T-helper 22 cell (primary cell): ENCODE measurements around the gene USP49.

Experiments
- DNase-seq: peaks from one replicate; pipeline ENCODE4 v3.0.0-alpha.2; 2020; ENCODE audit warnings: low read depth

The USP49 gene

DNA sequence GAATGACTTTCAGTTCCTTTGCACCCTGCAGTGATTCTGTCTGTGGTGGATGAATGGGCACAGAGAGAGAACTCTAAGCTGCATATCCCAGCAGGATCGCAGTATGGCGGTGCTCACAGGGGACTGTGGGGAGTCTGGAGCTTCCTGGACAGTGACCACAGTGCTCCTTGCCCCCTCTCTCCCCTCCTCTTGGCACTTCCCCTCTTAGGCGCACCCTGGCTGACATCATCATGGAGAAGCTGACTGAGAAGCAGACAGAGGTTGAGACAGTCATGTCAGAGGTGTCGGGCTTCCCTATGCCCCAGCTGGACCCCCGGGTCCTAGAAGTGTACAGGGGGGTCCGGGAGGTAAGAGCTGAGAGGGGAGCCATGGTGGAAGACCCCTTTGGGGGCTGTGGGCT lies 34.7 kb upstream of the USP49 start:
- no peak for DNase-seq

DNA sequence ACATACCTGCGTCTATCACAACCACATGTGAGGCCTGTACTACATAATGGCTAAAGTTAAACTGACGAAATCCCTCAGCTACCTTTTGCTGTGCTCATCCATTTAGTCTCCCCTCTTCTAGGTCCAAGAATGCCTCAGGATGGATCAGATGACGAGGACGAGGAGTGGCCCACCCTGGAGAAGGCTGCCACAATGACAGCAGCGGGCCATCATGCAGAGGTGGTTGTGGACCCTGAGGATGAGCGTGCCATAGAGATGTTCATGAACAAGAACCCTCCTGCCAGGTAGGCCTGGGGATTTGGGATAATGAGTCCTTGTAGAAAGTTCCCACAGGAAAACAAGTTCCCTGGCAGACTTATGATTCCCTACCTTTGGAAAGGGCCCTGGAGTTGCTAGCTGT lies 32.1 kb upstream of the USP49 start:
- DNase-seq = no peak

DNA sequence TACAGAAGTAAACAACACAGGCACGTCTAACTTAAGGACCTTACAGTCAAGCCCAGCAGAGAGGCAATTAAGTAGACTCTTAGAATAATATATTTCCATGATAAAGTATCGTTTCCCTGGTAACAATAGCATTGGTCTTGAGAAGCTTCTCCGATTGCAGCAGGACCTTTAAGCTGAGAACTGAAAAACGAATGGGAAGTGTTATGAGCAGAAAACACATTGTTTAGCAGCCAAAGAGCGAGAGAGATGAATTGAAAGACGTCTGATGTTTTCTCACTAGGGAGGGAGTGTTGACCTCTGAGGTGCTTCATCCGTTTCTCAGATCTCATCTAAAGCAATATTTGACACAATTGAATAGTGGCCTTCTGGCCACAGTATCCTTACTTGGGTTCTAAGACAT lies 27.0 kb upstream of the USP49 start:
- DNase-seq = no peak

DNA sequence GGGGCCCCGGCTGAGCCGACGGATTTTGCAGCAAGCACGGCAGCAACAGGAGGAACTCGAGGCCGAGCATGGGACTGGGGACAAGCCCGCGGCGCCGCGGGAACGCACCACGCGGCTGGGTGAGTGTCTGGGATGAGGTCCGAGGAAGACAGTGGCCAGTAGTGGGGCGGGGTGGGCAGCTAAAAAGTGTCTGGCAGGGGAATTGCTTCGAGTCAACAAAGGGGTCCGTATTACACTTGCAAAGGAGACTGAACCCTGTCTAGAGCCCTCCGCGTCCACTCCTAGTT lies 26.5 kb upstream of the USP49 start:
- no peak for DNase-seq

DNA sequence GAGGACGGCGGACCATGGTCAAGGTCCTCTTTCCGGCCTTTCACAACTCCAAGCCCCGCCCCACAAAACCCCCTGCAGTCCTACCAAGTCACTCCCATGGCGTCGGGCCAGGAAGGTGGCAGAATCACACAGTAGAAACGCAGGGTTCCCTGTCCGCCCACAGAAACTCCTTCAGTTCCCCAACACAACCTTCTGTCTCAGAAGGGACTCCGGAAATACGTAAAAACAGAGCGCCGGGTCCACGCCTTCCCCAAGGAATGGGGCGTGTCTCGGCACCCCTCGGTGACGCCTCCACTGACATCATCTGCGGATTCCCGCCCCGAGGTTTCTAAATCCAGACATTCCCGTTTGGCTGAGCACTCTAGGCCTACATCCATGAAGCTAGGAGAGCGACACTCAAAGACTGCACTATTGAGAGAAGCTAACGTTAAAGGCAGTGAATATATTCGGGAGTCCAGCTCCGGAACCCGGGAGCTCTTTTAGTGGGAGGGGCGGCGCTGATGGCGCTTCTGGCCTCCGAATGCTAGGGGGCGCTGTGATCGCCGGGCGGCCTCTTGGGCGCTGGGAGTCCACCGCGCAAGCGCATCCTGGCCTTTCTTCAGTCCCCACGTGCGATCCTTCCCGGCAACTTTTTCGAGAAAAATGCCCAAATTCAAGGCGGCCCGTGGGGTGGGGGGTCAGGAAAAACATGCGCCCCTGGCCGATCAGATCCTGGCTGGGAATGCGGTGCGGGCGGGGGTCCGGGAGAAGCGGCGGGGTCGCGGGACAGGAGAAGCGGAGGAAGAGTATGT lies 25.9 kb upstream of the USP49 start, which contains the start of the genes BYSL and MED20:
TSS of gene BYSL (plus strand) at position 579 of the 791 bp plus-strand sequence. CDS start at position 643, 64 bp downstream.
TSS of gene MED20 (minus strand) at position 219 of the 791 bp plus-strand sequence. CDS start at position 98, 121 bp downstream.
- DNase-seq = peak; percentile 87

DNA sequence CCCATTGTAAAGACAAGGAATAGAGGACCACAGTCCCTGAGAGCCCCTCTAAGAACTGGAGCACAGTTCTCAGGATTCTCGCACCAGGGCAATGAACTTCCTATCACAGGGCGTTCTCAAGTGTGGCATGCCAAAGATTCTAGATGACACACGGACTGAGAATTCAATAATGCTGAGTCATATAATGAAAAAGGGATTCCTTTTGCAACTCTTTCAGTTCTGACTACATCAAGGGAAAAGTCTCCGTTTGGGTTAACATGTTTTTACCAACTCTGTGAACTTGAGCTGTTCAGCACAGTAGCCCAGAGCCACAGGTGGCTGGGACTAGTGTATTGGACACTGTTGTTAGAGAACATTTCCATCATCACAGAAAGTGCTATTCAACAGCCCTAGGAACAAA lies 22.4 kb upstream of the USP49 start:
- no peak for DNase-seq

DNA sequence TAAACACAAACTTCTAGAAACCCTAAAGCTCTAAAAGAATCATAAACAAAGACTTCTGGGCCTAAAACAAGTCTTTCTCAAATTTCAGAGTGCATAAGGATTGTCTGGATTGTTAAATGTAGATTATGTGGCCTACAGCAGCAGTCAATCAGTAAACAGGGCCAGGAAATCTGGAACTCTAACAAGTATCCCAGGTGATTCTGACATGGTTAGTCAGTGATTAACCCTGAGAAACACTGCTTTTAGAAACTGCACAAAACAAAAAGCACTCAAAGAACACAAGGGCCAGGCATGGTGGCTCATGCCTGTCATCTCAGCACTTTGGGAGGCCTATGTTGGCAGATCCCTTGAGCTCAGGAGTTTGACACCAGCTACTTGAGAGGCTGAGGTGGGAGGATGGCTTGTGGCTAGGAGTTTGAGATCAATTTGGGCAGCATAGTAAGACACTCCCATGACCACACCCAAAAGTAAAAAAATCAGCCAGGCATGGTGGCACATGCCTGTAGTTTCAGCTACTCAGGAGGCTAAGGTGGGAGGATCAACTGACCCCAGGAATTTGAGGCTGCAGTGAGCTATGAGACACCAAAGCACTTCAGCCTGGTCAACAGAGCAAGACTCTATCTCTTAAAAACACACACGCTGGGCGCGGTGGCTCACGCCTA lies 19.8 kb upstream of the USP49 start:
- DNase-seq = no peak

DNA sequence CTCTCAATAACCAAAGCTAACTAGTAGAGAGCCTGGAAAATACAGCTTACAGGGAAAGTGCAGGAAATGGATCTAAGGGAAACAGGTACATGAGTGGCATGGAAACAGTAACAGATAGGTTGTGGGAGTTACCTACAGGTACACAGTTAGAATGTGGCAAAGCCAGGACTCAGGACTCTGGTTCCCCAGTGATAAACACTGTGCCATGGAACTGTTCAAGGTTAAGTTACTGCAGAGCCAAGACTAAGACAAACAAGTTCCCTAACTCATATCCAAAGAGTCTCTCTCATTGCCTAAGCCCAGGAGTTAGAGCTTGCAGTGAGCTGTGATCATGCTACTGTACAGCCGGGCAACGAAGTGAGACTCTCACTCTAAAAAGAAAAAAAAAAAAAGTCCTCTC lies 19.2 kb upstream of the USP49 start:
- DNase-seq = no peak

DNA sequence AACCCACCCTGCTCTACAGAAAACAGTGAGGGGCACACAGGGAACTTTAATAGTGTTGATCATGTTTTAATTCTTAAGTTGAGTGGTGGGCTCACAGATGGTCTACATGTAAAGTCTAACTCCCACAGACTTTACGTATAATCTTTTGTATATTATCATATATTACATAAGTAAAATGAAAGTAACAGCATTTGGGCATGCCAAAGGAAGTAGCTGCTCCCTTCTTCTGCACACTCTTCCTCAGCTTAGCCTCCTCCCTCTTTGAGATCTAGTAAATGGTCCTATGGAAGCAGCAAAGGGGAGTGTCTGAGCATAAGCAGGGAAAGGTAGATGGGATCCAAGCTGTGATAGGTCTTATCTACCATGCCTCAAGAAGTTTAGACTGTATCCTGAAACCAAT lies 14.6 kb upstream of the USP49 start:
- DNase-seq = no peak

DNA sequence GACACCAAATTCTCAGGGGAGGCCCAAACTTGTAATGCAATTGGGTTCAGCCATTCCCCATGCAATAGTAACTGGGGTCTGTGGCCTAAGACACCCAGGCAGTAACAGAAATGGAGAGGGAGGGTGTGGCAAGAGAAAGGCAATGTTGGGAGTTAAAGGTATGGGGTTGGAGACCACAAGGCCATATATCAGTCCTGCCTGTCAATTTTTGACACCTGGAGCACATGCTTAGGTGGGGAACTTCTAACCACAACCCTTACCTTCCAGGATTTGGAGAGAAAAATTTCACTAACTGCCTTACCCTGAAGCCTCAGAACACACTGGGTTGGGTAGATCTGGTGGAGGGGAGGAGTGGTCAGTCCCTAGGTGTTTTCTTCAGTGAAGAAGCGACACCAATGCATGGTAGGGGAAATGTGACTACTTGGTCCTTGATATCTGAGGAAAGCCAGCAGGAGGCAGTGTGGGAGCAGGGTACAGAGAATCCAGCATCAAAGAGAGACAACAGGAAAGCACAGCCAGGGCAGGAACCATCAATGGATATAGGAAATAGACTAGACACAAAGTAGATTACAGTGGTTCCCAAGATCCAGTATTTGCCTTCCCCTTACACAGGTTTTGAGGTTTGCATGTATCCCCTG lies 6.8 kb upstream of the USP49 start:
- DNase-seq = peak; percentile 14

DNA sequence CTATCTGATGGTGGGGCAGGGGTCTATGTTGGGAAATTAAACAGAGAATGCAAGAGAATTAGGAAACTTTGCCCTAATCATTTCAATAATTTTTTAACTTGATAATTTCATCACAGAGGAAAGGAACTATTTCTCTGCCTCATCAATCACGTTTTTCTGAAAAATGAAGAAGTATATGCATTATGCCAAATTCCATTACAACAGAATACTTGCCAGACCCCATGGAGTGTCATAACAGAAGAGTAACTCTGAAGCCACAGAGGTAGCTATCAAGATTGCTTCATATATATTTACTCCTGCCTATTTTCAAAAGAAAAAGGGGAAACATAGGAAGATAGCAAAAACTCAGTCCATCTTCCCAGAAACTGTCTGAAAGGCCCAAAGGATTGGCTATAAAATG lies 5.7 kb upstream of the USP49 start:
- DNase-seq = no peak

DNA sequence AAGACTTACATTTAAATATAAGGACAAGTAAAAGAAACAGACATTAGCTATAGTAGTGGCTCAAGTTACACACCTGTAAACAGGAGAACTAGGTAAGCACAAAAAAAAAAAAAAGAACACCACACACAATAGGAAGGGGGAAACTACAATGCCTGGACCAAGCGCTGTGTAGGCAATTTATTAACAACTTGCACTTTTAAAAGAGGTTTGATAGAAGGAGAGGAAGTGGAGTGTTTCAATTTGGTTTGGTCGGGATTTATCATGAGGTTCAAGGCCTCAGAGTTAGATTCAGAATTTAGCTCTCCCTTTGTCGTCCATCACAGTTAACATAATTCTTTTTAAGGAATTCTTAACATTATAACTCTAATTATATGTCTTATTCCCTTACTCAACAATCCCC lies 1.1 kb upstream of the USP49 start:
- no peak for DNase-seq

DNA sequence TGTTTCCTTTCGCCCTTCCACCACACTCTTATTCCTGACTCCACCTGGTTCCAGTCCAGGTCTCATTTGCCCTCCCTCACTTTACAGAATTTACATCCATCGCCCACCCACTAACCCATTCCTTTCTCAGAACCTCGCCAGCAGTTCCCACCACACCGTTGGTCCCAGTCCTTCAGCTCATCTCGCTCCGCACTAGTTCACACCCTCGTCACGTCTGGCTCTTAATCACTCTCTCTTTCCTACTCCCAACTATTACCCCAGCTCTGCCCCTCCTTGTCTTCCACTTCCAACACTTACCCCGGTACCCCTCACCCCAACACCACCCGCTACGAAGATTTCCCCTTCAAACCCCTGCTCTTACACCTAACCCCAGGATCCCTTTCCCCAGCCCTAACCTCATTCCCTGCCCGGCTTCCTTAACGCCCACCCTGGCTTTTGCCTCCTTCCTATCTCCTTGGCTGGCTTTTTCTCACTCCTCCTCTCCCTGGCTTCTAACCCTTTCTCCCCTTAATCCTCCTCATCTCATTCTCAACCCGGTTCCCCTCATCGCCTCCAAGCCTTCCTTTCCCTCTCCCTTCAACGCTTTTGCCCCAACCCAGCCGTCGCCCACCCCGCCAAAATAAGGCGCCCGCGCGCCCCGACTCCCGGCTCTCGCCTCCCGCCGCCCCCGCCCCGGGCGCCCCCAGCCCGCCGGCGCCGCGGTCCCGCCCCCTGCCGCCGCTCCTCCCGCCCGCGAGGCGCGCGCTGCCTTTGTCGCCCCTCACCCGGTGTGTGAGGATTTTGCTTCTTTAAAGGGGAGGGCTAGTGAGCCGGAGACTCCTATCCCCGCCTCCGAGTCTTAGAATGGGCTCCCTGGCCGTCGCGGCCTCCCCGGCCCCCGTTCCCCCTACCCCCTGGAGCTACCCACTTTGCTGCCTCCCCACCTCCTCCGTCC lies 542 bp downstream of the USP49 start:
- DNase-seq = no peak

DNA sequence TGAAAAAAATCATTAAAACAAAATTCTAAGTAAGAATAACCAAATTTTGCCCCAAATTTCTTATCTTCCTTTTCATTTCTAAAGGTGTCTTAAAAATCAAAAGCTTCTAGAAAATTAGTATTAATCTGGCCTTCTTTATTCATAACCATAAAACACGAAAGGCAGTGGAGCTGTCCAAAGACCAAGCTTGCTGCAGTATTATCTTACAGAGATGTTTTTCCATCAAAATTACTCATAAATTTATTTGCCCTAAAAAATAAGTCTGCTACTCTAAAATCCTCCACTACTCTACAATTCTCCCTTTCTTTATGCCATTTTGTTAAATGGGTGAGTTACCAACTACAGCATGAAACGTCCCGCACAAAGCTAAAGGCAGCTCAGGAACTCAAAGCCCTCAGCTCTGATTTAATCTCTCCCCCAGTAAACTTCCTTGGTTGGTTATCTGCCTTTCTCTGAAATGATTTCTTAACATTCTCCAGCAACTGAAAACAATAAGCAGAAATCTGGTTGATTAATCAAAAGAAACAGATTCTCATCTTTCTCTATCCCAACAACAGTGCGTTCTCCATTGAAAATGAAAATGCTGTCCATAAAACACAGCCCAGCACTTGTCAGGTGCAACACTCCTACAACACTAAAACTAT lies 2.1 kb downstream of the USP49 start:
- no peak for DNase-seq

DNA sequence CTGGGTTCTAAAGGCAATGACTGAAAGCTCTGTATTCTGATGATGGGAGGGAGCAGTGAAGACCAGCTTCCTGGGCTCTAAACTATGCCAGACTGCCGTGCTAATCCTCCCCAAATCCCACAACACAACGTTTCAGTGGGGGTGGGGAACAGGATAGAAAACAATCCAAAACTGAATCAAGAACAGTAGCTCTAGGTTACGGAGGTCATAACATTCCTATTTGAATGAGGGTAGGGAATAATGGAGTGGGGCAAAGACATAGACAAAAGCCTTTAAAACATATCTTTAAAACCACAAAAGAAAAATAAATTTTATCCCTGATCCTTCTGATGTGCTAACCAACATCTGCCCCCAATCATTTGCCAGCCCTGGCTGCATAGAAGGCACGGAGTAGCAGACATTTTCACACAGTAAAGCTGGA lies 7.8 kb downstream of the USP49 start:
- DNase-seq = no peak

DNA sequence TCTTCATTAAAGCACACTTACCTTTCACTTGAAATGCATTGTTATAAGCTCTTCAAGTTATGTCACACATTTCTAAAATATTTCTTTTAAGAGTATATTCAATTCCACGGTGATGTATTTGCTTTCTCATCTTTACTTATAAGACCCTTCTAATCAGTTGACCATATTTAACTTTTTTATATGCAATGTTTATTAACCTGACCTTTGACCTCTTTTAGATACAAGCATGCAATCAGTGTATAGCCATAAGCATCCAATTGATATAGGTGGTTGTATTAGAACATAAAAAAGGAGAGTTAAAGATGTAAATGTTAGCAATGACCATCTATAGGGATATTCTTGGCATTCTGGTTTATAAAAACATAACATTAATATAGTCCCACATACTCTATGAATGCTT lies 9.2 kb downstream of the USP49 start:
- DNase-seq = no peak

DNA sequence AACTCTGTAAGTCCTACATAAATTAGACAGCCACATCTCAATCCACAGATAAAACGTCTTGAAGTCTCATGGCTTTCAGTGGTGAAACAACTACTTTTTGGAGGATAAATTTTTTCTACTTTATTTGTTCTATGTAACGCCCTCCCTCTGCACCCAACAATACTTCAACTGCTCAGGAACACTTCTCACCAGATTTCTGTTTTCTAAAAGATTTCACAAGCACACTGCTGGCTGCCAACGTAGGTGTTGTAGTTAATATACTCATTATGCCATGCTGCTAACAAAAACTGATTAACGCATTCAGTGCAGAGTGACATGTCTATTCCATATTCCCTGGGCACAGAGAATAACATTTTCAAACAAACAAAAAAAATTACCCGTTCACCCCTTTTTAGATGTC lies 10.2 kb downstream of the USP49 start:
- DNase-seq = no peak

DNA sequence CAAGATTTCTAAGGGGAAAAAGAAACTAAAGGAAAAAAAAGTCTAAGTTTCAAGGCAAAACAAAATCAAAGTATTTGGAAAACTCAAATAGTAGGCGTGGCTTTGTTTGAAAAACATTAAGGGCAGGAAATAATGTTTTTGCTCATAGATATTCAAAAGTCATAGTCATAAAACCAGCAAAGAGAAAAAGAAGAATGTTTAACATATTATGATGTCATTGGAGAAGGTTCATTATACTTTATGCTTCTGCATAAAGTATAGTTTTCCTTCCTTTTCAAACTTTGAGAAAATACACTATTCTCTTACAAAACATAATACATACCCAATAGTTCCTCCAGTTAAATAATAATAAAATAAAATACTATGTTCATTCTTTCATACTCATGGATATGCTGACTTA lies 13.7 kb downstream of the USP49 start:
- no peak for DNase-seq

DNA sequence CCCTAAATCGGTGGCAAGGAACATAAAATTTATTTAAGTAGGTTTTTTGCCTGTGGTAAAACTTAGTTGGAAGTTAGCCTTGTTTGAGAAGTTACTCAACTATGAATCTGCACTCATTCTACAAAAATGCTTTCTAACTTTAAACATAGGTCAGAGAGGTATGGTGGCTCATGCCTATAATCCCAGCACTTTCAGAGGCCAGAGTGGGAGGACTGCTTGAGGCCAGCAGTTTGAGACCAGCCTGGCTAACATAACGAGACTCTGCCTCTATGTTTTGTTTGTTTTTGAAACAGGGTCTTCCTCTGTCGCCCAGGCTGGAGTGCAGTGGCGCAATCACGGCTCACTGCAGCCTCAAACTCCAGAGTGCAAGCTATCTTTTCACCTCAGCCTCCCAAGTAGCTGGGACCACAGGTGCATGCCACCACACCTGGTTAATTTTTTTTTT lies 16.2 kb downstream of the USP49 start:
- no peak for DNase-seq

DNA sequence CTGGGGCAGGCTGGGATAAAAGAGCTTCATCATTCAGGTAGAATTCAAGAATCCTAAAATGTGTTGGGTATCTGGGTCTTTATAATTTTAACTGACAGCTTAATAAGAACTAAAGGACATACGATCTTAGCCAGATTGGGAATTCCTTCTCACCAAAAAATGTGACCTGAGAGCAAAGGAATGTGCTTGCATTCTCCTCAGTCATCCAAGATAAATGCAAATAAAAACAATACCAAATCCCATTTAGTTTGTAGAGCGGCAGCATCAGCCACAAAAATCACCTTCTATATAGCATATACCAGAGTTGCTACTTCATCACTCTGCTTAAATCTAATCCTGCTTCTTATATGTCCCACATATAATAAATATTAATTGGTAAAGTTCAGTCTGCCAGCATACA lies 16.9 kb downstream of the USP49 start:
- DNase-seq = no peak

DNA sequence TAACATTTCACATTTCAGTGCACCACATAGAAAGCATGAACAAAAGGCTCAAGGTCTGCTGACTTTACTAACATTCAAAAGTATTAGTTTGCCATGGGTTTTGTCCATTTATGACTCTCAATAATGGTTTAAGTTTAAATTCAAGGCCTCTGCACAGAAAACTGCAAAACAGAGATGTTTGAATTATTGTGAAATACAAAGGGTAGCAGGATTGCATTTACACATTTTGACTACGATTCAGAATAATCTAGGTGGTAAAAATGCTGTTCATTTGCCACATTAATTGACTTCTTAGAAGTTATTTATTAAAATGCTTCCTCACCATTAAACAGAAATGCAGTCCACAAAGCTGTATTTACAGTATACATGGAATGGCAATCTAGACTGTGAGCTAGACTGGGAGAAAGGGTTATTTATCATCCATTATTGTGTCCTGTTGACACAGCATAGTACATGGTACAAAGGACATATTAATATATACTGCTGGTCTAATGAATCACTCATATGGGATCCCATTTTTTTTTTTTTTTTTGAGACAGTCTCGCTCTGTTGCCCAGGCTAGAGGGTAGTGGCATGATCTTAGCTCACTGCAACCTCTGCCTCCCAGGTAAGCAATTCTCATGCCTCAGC lies 18.0 kb downstream of the USP49 start:
- no peak for DNase-seq
